Activated CD8-positive, alpha-beta memory T cell treated with anti-CD3 and anti-CD28 coated beads for 4 hours (primary cell): ENCODE results near the gene DYNC1H1.

ENCODE experiments used
- DNase-seq, 2 donors: peaks; one replicate each; pipeline ENCODE4 v3.0.0-alpha.2; 2020; ENCODE audit warnings: low read depth in 2 of 2

Gene DYNC1H1

DNA sequence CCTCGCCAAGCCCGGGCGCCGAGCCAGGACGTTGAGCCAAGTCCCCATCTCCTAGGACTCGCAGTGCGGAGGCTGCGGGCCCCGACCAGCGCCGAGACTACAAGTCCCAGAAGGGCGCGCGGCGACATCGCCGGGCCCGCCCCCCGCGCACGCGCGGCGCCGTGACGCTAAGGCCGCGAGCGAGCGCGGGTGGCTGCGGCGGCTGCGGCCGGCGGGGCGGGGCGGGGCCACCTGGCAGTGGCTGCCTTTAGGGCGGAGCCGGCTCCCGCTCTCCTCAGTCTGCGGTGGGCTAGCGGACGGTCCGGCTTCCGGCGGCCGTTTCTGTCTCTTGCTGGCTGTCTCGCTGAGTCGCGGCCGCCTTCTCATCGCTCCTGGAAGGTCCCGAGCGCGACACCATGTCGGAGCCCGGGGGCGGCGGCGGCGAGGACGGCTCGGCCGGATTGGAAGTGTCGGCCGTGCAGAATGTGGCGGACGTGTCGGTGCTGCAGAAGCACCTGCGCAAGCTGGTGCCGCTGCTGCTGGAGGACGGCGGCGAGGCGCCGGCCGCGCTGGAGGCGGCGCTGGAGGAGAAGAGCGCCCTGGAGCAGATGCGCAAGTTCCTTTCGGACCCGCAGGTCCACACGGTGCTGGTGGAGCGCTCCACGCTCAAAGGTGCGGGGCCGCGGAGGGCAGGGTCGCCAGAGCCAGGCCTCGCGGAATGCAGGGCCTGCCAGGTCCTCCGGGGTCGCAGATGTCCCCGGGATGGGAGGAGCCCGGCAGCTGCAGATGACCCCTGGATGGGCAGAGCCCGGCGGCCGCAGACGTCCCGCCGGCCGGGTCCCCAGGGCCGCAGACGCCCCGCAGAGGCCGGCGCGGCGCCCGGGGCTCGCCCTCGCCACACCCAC lies at the start of gene DYNC1H1:
TSS of gene DYNC1H1 (plus strand) at position 277 of the 884 bp plus-strand sequence. CDS start at position 396, 119 bp downstream.
- DNase-seq = peak; percentile 69 to 75

DNA sequence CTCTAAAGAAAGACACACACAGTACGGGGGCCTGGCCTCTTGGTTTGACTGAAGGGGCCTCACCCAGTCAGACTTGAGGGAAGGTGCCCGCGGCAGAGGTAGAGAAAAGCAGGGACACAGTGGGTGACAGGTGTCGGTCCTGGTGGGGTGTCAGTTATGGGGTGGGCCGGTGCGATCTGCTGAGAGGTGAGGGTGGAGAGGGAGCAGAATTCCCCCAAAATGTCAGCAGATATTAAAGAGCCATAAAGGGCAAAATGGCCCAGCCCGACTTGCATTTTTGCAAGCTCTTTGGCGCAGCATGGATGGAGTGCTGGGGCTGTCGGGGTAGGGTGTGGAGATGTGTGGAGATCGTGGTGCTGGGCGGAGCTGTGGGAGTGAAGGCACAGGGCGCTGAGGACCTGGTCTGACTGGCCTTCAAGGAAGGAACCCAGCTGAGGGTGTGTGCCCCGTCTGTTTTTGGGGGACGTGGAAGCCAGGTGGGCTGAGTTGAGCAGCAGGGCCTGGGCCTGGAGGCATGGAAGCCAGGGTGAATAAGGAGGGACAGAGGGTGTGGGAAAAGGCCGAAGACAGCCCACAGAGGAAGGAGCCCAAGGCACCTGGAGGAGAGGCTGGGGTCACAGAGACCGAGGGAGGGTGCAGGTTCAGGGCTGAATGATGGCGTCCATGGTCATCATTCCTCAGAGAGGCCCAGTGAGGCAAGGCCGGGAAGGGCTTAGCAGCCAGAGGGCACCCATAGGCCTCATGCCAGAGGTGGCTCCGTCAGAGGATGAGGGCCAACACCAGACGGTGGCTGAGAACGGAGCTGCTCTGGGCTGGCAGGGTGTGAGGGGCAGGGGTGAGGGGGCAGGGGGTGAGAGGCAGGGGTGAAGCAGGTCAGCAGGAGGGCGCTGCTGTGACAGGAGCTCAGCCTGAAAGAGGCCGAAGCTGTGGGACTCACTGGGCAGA lies 48.2 kb upstream of the DYNC1H1 start:
- DNase-seq = no peak

DNA sequence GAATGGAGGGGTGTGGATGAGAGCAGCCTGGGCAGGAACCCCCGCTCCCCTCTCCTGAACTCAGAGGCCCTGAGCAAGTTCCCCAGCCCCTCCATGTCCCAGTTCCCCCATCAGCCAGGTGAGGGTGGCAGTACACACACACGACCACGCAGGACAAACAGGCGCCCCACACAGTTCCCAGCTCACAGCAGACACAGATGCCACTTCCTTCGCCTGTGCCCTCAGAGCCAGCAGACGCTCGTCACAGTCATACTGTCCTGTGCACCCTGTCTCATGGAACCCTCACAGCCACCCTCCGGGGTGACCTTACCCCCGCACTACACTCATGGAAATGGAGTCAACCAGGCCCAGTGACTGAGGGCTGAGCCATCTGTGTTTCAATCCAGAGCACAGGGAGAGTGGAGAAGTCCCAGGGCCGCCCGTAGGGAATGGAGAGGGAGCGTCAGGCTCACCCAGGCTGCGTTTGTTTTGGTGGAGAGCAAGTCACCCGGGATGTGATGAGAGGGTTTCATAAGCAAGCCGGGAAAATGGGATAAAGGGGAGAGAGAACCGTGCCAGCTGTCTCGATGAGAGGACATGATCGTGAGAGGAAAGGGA lies 47.5 kb upstream of the DYNC1H1 start:
- DNase-seq = no peak

DNA sequence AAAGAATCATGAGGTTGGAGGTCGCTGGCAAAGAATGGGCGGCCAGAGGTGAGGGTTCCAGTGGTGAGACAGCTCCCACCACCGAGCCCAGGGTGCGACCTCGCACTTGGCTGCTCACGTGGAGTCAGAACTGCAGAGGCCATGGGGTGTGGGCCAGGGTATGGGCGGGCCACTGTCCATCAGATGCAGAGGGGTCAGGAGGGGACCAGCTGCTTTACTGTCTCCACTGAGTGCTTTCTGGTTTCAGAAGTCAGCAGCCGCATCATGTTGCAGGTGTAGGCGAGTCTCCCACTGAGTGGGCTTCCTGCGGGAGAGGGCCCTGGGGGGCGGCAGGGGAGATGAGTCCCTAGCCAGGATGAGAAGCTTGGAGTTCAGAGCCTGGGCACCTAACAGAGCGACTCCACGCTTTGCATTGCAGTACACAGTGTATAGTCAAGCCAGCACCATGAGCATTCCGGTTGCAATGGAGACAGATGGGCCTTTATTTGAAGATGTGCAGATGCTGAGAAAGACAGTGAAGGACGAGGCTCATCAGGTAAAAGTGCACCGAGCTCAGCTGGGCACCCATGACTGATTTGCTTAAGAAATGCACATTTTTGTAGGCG lies 46.9 kb upstream of the DYNC1H1 start:
- no peak for DNase-seq

DNA sequence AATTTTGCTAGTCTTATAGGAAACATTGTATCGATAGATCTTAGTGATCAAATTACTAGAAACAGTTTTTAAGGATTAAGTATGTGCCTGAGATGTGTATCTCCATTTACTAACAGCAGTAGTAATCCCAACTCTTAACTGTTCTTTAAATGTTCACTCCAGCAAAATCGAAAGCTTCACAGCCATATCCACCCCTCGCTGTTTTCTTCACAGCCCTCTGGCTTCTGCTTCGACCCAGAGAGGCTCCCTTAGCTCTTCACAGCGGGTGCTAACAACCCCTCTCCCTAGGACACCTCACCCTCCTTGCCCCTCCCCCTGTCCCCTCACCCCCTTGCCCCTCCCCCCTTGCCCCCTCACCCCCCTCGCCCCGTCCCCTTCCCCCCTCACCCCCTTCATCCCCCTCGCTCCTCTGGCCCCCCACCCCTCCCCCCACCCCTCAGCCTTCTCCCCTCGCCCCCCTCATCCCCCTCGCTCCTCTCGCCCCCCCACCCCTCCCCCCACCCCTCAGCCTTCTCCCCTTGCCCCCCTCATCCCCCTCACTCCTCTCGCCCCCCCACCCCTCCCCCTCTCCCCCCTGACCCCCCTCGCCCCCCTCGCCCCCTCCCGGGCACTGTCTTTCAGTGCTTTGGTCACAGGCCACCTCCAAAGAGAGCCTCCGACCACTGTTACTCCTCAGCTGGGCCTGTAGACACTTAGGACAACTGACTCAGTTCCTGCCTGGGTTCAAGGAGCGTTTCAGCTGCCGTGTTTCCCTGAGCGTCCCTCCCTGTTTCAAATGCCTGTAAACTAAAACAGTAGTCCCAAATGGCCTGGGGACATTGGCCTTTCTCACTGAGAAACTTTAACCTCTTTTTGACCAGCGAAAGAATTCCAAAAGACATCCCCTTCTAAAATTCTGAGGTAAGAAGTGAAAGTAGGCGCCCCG lies 46.0 kb upstream of the DYNC1H1 start:
- DNase-seq = no peak

DNA sequence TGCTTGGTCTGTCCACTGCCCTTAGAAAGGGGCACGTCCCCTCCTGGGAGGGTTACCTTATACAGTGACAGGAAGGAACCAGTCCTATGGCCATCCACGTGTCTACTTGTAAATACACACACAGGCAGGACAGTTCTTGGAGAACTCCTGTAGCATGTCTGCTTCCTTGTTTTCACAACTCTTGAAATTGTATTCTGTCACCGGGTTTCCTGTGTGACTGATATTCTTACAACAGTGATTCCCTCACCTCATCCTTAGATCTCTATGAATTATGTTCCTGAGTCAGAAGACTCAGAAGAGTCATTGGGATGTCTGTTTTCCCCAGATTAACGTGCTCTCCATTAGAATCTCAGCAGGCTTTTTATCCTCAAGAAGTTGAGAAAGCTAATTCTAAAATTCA lies 44.1 kb upstream of the DYNC1H1 start:
- no peak for DNase-seq

DNA sequence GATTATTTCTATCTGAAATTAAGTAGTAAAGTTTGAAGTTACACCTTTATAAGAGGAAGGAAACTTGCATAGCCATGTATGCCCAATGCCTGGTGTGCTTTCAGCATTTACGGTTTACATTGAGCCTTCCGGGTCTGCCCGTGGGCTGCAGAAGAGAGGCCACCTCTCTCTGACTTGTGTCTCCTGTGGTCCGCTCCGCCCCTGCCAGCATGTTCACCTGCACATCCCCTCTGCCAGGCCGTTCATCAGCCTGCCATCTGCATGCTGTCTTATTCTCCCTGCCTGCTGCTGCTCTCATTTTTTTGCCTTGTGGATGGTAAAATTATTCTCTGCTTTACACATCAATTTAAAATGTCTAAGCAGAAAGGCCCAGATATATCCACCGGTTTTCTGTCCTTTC lies 41.5 kb upstream of the DYNC1H1 start:
- DNase-seq = no peak

DNA sequence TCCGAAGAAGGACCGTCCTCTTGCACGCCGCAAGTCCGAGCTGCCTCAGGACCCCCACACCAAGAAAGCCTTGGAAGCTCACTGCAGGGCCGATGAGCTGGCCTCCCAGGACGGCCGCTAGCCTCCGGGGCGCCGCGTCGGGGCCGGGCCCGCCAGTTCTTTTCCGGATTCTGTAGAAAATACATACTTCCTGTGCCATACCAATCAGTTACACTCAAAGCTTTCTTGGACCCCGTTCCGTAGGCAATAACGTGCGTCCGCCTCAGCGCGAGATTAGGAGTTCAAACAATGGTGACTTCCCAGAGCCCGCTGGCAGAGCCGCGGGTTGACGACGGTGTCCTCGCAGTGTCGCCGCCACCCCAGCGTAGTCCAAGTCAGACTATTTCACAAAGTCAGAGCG lies 39.2 kb upstream of the DYNC1H1 start:
- no peak for DNase-seq

DNA sequence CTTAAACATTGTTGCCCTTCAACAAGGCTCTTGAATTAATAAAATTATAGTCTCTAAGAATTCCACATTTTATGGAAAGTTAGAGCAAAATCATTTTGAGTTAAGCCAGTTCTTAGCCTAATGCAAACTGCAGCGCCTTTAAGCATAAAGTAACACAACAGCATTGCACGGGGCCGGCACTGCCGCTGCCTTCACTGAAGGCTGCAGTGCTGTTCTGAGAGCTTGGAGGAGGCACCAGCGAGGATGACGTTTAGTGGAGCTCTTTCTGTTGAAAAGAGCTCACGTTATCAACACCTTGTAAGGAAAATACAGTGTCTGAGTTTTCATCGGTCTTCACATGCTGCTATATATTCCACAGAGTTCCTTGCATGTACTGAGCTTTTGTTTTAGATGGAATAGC lies 38.3 kb upstream of the DYNC1H1 start:
- no peak for DNase-seq

DNA sequence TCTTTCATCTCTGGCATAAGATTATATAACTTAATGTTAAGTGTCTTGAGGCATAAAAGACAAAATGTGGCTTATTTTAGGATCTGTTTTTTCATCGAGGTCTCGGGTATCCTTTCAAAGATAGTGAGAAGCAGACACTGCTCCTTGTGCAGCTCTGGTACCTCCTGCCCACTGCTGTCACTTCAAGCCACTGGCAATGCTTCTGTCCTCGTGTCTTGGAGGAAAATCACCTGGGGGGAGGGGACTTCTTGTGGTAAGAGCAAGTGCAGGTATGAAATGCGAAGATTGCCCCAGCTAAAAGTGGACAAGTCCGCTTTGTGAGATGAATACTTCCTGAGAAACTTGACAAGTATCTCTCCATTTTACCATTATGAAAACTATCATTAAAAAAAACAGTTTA lies 37.8 kb upstream of the DYNC1H1 start:
- DNase-seq = no peak

DNA sequence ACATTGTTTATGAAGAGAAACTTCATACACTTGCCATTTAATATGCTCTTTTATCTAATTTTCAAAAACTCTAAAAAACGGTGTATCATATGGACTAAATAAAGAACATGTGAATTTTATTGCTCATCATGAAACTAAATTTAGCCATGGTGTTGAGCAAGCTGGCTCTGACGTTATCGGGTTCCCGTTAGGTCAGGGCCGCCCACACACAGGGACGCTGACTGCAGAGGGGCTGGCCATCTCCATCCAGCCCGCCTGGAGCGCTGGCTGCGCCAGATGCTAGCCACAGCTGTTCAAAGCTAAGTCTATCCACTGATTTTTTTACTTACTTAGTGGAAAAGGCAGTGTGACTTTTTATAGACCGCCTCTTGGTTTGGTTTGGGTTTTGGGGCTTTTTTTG lies 36.5 kb upstream of the DYNC1H1 start:
- no peak for DNase-seq

DNA sequence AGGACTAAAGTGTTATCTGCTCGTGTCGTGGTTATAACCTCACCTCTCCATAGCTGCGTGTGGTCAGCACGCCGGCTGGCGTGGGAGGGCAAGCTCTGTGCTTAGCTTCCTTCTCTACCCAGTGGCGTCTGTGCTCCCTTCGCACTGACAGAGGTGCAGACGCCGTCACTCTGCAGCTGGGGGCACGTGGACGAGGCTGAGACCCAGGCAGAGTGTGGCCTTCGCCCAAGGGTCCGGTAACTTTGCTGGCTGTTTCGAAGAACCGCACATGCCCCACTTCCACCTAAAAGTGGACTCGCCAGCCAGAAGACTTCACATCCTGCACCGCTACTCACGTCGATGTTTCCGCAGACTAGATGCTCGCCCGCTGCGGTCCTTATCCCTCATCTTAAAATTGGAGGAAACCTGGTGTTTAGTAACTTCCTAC lies 35.9 kb upstream of the DYNC1H1 start:
- DNase-seq = no peak

DNA sequence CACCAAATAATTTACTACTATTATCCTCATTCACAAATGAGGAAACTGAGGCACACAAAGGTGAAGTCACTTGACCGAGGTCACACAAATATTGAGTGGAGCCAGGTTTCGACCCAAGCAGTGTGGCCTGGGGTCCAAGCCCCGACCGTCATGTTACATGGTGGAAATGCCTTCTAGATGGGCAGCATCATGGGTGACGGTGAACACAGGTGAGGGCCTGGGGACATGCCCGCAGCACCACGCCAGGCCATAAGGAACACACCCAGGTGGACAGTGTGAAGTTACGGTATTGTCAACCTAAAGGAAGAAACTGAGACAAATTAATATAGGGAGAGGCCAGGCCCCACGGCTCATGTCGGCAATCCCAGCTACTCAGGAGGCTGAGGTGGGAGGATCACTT lies 35.3 kb upstream of the DYNC1H1 start:
- DNase-seq = no peak

DNA sequence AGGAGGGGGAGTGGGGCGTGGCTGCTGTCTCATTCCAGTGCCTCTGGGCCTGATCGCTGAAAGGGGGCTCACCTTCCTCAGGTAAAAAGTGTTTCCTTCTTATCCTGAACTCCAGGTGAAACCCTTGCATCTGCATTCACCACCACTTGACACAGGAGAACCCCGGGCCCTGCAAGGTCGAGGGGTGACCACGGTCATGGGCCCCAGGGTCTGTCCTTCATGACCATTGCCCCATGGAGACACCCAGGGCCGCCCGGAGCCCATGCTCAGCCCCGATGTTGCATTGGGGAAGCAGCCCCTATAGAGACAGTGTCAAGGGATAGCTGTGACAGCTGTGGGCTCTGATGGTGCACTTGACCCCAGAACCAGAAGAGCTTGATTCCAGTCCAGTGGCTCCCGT lies 34.4 kb upstream of the DYNC1H1 start:
- no peak for DNase-seq

DNA sequence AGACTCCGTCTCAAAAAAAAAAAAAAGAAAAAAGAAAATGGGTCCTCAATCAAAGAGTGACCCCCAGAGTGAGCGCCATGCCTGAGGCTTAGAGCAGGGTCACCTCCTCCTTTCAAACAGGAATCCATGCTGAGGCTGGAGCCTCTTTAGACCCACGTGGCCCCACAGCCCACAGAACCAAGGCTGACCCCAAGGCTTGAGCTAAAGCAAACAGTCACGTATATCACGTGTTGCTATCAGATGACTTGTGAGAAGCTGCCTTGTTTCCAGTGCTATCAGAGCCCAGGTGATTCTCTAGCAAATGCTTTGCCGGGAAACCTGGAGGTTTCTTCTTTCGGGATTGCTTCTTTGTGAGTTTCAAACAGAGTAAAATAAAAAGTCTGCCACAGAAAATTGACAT lies 31.7 kb upstream of the DYNC1H1 start:
- DNase-seq = no peak

DNA sequence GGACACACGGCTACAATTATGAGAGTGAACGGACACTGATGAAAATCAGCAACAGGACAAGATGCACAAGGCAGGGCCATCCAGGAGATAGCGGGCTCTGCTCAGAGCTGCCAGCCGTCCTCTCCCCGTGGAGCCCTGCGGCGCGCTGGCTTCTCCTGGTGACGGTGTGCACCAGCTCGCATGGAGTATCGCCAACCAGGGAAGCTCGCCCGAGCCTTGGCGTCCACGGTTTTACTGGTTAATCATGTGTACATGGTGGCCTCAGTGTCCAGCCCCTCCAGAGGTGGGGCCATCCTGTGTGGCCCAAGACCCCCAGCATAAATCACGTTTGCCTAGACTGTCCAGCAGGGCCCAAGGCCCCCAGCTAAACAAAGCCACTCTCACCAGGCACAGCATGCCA lies 31.2 kb upstream of the DYNC1H1 start:
- no peak for DNase-seq

DNA sequence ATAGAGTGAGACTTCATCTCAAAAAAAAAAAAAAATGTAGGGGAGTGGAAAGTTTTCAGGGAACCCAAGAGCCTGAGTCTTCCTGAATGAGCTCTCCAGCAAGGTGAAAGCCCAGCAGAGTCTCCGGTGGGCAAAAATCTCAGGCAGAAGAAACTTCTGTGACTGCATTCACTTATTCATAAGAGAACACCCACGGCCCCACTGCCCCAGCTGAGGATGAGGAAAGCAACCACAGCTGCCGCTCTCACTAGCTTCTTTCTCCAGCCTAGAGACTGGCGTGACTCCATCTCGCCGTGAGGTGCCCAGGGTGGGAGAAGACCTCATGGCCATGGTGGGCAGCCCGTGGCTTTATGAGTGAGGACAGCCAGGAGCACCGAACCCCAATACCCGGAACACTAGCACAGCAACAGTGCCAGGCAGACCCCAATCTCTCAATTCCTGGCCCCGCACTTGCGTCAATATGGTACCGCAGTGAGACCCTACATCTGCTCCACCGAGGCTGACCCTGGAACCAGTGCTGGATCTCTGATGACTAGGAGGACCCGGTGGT lies 29.7 kb upstream of the DYNC1H1 start:
- DNase-seq = no peak

DNA sequence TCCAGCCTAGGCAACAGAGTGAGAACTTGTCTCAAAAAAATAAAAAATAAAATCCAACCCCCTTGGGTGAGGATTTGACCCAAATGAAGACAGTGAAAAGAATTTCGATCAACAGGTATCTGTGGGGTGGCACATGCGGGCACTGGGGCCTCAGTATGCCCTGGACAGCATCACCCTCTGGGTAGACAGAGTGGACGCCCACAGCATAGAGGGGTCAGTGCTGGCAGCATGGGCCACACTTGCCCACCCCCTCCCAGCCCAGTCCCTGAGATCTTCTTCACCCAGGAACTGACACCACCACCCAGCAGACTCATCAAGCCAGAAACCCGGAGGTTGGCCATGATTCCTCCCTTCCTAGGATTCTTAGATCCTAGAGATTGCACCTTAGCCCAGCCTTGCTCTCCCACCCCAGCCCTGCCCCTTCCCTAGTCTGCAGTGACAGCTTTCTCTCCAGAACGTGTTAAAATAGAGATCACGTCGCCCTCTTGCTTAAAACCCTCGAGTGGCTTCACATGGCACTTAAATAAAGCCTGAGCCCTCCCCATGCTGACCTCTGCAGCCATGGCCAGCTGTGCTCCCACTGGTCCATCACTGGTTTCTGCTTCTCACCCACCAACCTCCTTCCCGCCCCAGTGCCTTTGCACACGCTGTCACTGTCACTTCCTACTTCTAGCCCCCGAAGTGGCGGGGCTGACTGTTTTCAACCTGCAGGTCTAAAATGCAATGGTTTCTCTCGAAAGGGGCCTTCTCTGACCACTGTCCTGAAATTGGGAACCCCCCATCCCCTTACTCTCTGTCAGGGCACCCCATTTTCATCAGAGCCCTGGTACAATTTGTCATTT lies 26.2 kb upstream of the DYNC1H1 start:
- no peak for DNase-seq

DNA sequence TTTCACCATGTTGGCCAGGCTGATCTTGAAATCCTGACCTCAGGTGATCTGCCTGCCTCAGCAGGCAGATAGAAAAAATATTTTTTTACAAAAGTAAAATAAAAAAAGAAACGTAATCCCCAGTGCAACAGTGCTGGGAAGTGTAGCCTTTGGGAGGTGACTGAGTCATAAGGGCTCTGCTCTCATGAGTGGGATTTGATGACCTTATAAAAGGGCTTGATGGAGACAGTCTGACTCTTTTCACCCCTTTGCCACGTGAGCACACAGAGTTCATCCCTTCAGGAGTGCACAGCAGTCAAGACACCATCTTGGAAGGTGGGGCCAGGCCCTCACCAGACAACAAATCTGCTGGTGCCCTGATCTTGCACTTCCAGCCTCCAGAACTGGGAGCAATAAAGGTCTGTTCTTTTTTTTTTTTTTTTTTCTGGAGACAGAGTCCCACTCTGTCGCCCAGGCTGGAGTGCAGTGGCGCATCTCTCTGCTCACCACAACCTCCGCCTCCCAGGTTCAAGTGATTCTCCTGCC lies 24.7 kb upstream of the DYNC1H1 start:
- DNase-seq = no peak
